ENCODE results near the gene LRFN4.

- TF ChIP-seq, protein P1, sequence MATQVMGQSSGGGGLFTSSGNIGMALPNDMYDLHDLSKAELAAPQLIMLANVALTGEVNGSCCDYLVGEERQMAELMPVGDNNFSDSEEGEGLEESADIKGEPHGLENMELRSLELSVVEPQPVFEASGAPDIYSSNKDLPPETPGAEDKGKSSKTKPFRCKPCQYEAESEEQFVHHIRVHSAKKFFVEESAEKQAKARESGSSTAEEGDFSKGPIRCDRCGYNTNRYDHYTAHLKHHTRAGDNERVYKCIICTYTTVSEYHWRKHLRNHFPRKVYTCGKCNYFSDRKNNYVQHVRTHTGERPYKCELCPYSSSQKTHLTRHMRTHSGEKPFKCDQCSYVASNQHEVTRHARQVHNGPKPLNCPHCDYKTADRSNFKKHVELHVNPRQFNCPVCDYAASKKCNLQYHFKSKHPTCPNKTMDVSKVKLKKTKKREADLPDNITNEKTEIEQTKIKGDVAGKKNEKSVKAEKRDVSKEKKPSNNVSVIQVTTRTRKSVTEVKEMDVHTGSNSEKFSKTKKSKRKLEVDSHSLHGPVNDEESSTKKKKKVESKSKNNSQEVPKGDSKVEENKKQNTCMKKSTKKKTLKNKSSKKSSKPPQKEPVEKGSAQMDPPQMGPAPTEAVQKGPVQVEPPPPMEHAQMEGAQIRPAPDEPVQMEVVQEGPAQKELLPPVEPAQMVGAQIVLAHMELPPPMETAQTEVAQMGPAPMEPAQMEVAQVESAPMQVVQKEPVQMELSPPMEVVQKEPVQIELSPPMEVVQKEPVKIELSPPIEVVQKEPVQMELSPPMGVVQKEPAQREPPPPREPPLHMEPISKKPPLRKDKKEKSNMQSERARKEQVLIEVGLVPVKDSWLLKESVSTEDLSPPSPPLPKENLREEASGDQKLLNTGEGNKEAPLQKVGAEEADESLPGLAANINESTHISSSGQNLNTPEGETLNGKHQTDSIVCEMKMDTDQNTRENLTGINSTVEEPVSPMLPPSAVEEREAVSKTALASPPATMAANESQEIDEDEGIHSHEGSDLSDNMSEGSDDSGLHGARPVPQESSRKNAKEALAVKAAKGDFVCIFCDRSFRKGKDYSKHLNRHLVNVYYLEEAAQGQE (IDR thresholded peaks at IDR 0.05; ENCODE audit: low read depth, low read length) = no peak
- TF ChIP-seq BMI1 (IDR thresholded peaks at IDR 0.05; ENCODE audit: borderline replicate concordance) = no peak
- no peak for TF ChIP-seq CTCF (IDR thresholded peaks at IDR 0.05 in 2 of 3, conservative IDR thresholded peaks at IDR 0.05 in 1 of 3; ENCODE audit: control insufficient read depth in 2 of 3, extremely low read depth in 1 of 3, insufficient read depth in 1 of 3, low read depth in 3 of 3, low read length in 3 of 3)
- TF ChIP-seq TCF7 (IDR thresholded peaks at IDR 0.05; ENCODE audit: borderline replicate concordance) = no peak
- TF ChIP-seq MYB (IDR thresholded peaks at IDR 0.05; ENCODE audit: borderline replicate concordance, low read depth, low read length) = no peak
Observed at GRCh38 chr11:66850588-66851238, 6.2 kb upstream of the LRFN4 start.
